ENCODE measurements around the gene CITED4.

DNA sequence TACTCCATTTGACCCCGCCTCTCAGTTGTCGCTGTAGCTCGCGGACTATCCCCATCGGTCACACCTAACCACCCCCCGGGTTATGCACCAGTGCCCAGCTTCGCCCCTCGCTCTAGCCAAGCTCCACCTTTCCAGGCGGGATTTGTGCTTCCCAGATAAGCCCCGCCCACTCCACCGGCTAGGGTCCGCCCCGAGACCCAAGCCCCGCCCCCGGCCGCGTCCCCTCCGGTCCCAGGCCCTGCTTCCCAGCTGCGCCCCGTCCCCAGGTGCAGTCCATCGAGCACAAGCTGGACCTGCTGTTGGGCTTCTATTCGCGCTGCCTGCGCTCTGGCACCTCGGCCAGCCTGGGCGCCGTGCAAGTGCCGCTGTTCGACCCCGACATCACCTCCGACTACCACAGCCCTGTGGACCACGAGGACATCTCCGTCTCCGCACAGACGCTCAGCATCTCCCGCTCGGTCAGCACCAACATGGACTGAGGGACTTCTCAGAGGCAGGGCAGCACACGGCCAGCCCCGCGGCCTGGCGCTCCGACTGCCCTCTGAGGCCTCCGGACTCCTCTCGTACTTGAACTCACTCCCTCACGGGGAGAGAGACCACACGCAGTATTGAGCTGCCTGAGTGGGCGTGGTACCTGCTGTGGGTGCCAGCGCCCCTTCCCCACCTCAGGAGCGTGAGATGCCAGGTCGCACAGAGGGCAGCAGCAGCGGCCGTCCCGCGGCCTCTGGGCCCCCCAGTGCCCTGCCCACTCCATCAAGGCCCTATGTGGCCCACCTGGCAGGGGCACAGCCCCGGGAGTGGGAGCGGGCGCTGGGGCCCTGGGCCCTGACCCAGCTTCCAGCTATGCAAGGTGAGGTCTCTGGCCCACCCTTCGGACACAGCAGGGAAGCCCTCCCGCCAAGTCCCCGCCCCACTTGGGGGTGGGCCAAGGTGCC, 23.9 kb downstream of the CITED4 start:
- TF ChIP-seq, protein P1, sequence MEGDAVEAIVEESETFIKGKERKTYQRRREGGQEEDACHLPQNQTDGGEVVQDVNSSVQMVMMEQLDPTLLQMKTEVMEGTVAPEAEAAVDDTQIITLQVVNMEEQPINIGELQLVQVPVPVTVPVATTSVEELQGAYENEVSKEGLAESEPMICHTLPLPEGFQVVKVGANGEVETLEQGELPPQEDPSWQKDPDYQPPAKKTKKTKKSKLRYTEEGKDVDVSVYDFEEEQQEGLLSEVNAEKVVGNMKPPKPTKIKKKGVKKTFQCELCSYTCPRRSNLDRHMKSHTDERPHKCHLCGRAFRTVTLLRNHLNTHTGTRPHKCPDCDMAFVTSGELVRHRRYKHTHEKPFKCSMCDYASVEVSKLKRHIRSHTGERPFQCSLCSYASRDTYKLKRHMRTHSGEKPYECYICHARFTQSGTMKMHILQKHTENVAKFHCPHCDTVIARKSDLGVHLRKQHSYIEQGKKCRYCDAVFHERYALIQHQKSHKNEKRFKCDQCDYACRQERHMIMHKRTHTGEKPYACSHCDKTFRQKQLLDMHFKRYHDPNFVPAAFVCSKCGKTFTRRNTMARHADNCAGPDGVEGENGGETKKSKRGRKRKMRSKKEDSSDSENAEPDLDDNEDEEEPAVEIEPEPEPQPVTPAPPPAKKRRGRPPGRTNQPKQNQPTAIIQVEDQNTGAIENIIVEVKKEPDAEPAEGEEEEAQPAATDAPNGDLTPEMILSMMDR (IDR thresholded peaks at IDR 0.05) = no peak
- TF ChIP-seq EP300 (IDR thresholded peaks at IDR 0.05; ENCODE audit: low read depth) (no peak), POLR2AphosphoS5 (IDR thresholded peaks at IDR 0.05) (no peak)

All from transverse colon (tissue), 4 donors.